ENCODE results near the gene PIGO. TPM values are rescaled to one million over a fixed set of nuclear protein-coding genes. Genes with fewer than 3 reads are reported as not detected.

The PIGO gene
- total RNA-seq, 2 donors from 2014 or later: 12.5 to 15.0 TPM

GRCh38 chr9:35104586-35104985 lies 8.2 kb upstream of the PIGO start:
- intact Hi-C loops (cut with DNase I): no loop called here
- no peaks in the 10 kb centered on the region for H3K9me3 ChIP-seq
- 79 to 85% methylated on average over 4 of the region's 4 CpGs for WGBS, 2 donors
- no peak overlapping the region for H3K4me3 ChIP-seq
- ATAC-seq: no peak
- no peak overlapping the region for H3K27ac ChIP-seq
- H3K27me3 ChIP-seq: no peaks in the 10 kb centered on the region
- peaks cover 0 to 12% of the 10 kb centered on the region in 2 donors for H3K36me3 ChIP-seq (replicated peaks in 1 of 2; ENCODE audit: insufficient read depth in 1 of 2, low read depth in 2 of 2)
- no peak for TF ChIP-seq POLR2A (IDR thresholded peaks at IDR 0.05)
- no peak for TF ChIP-seq CTCF (IDR thresholded peaks at IDR 0.05)
- no peak for DNase-seq
- peaks cover 23% of the 10 kb centered on the region for H3K4me1 ChIP-seq

- Histone ChIP-seq H3K9me3 (no peaks in the 10 kb centered on the region), H3K4me3 (no peak overlapping the region), H3K27me3 (no peaks in the 10 kb centered on the region), H3K27ac (peak overlapping the region; percentile 57 to 84 (median 72)), H3K4me1 (peaks cover 23% of the 10 kb centered on the region), H3K36me3 (replicated peaks in 1 of 2; ENCODE audit: insufficient read depth in 1 of 2, low read depth in 2 of 2) (peaks cover 0 to 12% of the 10 kb centered on the region in 2 donors)
- DNase-seq (no peak), ATAC-seq (no peak)
- intact Hi-C loops (cut with DNase I): no loop called here
- 36 to 43% methylated on average over 5 of the region's 5 CpGs for WGBS, 2 donors
- TF ChIP-seq POLR2A (IDR thresholded peaks at IDR 0.05): no peak
- no peak for TF ChIP-seq CTCF (IDR thresholded peaks at IDR 0.05)
Observed at GRCh38 chr9:35103660-35104191, 7.3 kb upstream of the PIGO start.

- intact Hi-C loops (cut with DNase I): no loop called here
- peaks cover 0 to 12% of the 10 kb centered on the region in 2 donors for H3K36me3 ChIP-seq (replicated peaks in 1 of 2; ENCODE audit: insufficient read depth in 1 of 2, low read depth in 2 of 2)
- peak; percentile 98 for ATAC-seq
- DNase-seq: peak; percentile 94 to 97 (median 95)
- peak in 2 of 7 experiments; percentile 16 to 19 for TF ChIP-seq CTCF (IDR thresholded peaks at IDR 0.05)
- TF ChIP-seq POLR2A (IDR thresholded peaks at IDR 0.05): peak; percentile 30 to 86 (median 81)
- H3K27me3 ChIP-seq: no peaks in the 10 kb centered on the region
- peaks cover 23% of the 10 kb centered on the region for H3K4me1 ChIP-seq
- no peaks in the 10 kb centered on the region for H3K9me3 ChIP-seq
- WGBS, 2 donors: 1 to 3% methylated on average over 19 to 57 of the region's 57 CpGs
- peak within 1 kb of the TSS; percentile 57 to 84 (median 72) for H3K27ac ChIP-seq
- H3K4me3 ChIP-seq: peak within 1 kb of the TSS; percentile 50 to 55
Observed at GRCh38 chr9:35102769-35103659, 6.6 kb upstream of the PIGO start, which contains the start of gene STOML2. Gene STOML2, minus strand, starts transcription at chr9:35103131. Its CDS starts 37 bp downstream, at chr9:35103094.

- Histone ChIP-seq H3K27me3 (no peaks in the 10 kb centered on the region), H3K36me3 (replicated peaks in 1 of 2; ENCODE audit: insufficient read depth in 1 of 2, low read depth in 2 of 2) (peaks cover 0 to 12% of the 10 kb centered on the region in 2 donors), H3K9me3 (no peaks in the 10 kb centered on the region), H3K4me3 (peak overlapping the region; percentile 50 to 55), H3K4me1 (peaks cover 23% of the 10 kb centered on the region), H3K27ac (peak overlapping the region in 3 of 4 donors; percentile 65 to 84 (median 79))
- ATAC-seq (no peak), DNase-seq (no peak)
- TF ChIP-seq CTCF (IDR thresholded peaks at IDR 0.05) (no peak), POLR2A (IDR thresholded peaks at IDR 0.05) (no peak)
- intact Hi-C loops (cut with DNase I): no loop called here
- 0 to 1% methylated on average over 4 to 10 of the region's 10 CpGs for WGBS, 2 donors
Observed at GRCh38 chr9:35102465-35102768, 6.0 kb upstream of the PIGO start.

All from body of pancreas (tissue), 4 donors.